WTC11 (cell line): ENCODE measurements around the gene SEMA4A. TPM values are rescaled to one million over a fixed set of nuclear protein-coding genes. Genes with fewer than 3 reads are reported as not detected.
A peak's percentile ranks its signal among the peaks of the same experiment; 100 is the strongest.

Source experiments
- ATAC-seq: fragments of 200-7000 bp; cut with Tn5 transposase; 2 replicates; pipeline ENCODE4 v1.10.0; 2021; ENCODE audit warnings: mild to moderate bottlenecking, moderate library complexity
- CTCF ChIA-PET: fragments of 300-600 bp; sonication (Branson Sonifier 250); formaldehyde crosslinking; loops from one replicate; lab custom pipeline; 2021; ENCODE audit warnings: antibody characterized with exemption; lab: Charles Lee
- POLR2A ChIA-PET: fragments of 350-600 bp; sonication (Branson Sonifier 250); formaldehyde crosslinking; loops from one replicate; lab custom pipeline; 2021; ENCODE audit warnings: antibody characterized with exemption; lab: Charles Lee
- DNase-seq: peaks from one replicate; pipeline ENCODE4 v3.0.0; 2021; ENCODE audit warnings: low spot score
- H3K27ac Mint-ChIP-seq: 2 replicates; pipeline ENCODE4 v1.8.0; 2021; ENCODE audit warnings: mixed read lengths
- H3K27me3 Mint-ChIP-seq: 2 replicates; pipeline ENCODE4 v1.8.0; 2021; ENCODE audit warnings: low read depth, mild to moderate bottlenecking, moderate library complexity, mixed read lengths
- H3K36me3 Mint-ChIP-seq: 2 replicates; pipeline ENCODE4 v1.8.0; 2021; ENCODE audit warnings: mixed read lengths
- H3K4me1 Mint-ChIP-seq: 2 replicates; pipeline ENCODE4 v1.8.0; 2022; ENCODE audit warnings: mixed read lengths
- H3K4me3 Mint-ChIP-seq: 2 replicates; pipeline ENCODE4 v1.8.0; 2021; ENCODE audit warnings: mild to moderate bottlenecking, moderate library complexity, mixed read lengths
- H3K9me3 Mint-ChIP-seq: 2 replicates; pipeline ENCODE4 v1.8.0; 2021; ENCODE audit warnings: mixed read lengths
- ESRRA ChIP-seq: sonication (generic); formaldehyde crosslinking; IDR thresholded peaks from 2 replicates; pipeline ENCODE4 v1.8.1; 2022; ENCODE audit warnings: mild to moderate bottlenecking, missing genetic modification reagents, borderline replicate concordance
- JAZF1 ChIP-seq: fragments of 250-450 bp; sonication (Bioruptor Pico); IDR thresholded peaks from 2 replicates; pipeline ENCODE4 v1.9.0; 2021; ENCODE audit warnings: moderate library complexity, mild to moderate bottlenecking, inconsistent platforms
- ZNF121 ChIP-seq: sonication (generic); formaldehyde crosslinking; IDR thresholded peaks from 2 replicates; pipeline ENCODE4 v1.8.0; 2023; ENCODE audit warnings: missing genetic modification reagents
- ZNF138 ChIP-seq: sonication (generic); formaldehyde crosslinking; conservative IDR thresholded peaks from 2 replicates; pipeline ENCODE4 v1.8.1; 2022; ENCODE audit warnings: mild to moderate bottlenecking, moderate library complexity, missing genetic modification reagents
- total RNA-seq: library from RNA; stranded (reverse); gene quantifications from 3 replicates; pipeline ENCODE4 v1.2.3, GENCODE V29; 2021
- TF ChIP-seq, protein P1 (sequence below): sonication (generic); formaldehyde crosslinking; IDR thresholded peaks from 2 replicates; pipeline ENCODE4 v1.8.1; 2023; ENCODE audit warnings: mild to moderate bottlenecking, missing genetic modification reagents, moderate library complexity
- TF ChIP-seq, protein P2 (sequence below): sonication (generic); formaldehyde crosslinking; IDR thresholded peaks from 2 replicates; pipeline ENCODE4 v1.8.0; 2023; ENCODE audit warnings: missing genetic modification reagents
- TF ChIP-seq, protein P3 (sequence below): sonication (generic); formaldehyde crosslinking; IDR thresholded peaks from 2 replicates; pipeline ENCODE4 v1.8.0; 2023; ENCODE audit warnings: missing genetic modification reagents, mild to moderate bottlenecking, borderline replicate concordance
- TF ChIP-seq, protein P4 (sequence below): sonication (generic); formaldehyde crosslinking; IDR thresholded peaks from 2 replicates; pipeline ENCODE4 v1.8.0; 2023; ENCODE audit warnings: mild to moderate bottlenecking, missing genetic modification reagents
- TF ChIP-seq, protein P5 (sequence below): sonication (generic); formaldehyde crosslinking; IDR thresholded peaks from 2 replicates; pipeline ENCODE4 v1.8.0; 2022; ENCODE audit warnings: mild to moderate bottlenecking, missing genetic modification reagents
- TF ChIP-seq, protein P6 (sequence below): fragments of 250-450 bp; sonication (Bioruptor Pico); IDR thresholded peaks from 2 replicates; pipeline ENCODE4 v1.9.0; 2021; ENCODE audit warnings: moderate library complexity, mild to moderate bottlenecking, inconsistent platforms, borderline replicate concordance

The SEMA4A gene
- total RNA-seq, 1 experiment from 2014 or later, result 12.4 TPM

DNA sequence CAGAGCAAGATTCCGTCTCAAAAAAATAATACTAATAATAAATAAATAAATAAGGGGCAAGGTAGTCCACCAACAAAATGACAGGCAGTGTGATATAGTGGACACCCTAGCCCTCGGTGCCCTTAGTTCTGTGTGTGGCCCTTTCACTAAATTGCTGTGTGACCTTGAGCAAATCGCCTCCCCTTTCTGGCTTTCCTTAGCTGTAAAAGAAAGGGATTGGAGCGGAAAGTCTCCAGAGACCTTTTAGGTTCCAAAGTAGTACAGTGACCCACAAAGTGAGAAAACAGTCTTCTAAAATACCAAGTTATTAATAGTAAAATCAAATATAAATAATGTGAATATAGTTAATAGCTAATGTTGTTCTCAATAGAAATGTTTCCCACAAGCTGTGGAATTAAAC is 31.3 kb upstream of the SEMA4A start (continued):
- no peak for TF ChIP-seq JAZF1 (CRISPR knock-in tag)
- no peak for TF ChIP-seq ZNF138 (CRISPR knock-in tag)
- TF ChIP-seq, protein P1, sequence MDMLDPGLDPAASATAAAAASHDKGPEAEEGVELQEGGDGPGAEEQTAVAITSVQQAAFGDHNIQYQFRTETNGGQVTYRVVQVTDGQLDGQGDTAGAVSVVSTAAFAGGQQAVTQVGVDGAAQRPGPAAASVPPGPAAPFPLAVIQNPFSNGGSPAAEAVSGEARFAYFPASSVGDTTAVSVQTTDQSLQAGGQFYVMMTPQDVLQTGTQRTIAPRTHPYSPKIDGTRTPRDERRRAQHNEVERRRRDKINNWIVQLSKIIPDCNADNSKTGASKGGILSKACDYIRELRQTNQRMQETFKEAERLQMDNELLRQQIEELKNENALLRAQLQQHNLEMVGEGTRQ (CRISPR knock-in tag), result no peak
- TF ChIP-seq, protein P2, sequence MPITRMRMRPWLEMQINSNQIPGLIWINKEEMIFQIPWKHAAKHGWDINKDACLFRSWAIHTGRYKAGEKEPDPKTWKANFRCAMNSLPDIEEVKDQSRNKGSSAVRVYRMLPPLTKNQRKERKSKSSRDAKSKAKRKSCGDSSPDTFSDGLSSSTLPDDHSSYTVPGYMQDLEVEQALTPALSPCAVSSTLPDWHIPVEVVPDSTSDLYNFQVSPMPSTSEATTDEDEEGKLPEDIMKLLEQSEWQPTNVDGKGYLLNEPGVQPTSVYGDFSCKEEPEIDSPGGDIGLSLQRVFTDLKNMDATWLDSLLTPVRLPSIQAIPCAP (CRISPR knock-in tag), result no peak
- TF ChIP-seq, protein P3, sequence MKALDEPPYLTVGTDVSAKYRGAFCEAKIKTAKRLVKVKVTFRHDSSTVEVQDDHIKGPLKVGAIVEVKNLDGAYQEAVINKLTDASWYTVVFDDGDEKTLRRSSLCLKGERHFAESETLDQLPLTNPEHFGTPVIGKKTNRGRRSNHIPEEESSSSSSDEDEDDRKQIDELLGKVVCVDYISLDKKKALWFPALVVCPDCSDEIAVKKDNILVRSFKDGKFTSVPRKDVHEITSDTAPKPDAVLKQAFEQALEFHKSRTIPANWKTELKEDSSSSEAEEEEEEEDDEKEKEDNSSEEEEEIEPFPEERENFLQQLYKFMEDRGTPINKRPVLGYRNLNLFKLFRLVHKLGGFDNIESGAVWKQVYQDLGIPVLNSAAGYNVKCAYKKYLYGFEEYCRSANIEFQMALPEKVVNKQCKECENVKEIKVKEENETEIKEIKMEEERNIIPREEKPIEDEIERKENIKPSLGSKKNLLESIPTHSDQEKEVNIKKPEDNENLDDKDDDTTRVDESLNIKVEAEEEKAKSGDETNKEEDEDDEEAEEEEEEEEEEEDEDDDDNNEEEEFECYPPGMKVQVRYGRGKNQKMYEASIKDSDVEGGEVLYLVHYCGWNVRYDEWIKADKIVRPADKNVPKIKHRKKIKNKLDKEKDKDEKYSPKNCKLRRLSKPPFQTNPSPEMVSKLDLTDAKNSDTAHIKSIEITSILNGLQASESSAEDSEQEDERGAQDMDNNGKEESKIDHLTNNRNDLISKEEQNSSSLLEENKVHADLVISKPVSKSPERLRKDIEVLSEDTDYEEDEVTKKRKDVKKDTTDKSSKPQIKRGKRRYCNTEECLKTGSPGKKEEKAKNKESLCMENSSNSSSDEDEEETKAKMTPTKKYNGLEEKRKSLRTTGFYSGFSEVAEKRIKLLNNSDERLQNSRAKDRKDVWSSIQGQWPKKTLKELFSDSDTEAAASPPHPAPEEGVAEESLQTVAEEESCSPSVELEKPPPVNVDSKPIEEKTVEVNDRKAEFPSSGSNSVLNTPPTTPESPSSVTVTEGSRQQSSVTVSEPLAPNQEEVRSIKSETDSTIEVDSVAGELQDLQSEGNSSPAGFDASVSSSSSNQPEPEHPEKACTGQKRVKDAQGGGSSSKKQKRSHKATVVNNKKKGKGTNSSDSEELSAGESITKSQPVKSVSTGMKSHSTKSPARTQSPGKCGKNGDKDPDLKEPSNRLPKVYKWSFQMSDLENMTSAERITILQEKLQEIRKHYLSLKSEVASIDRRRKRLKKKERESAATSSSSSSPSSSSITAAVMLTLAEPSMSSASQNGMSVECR (CRISPR knock-in tag), result no peak
- TF ChIP-seq, protein P4, sequence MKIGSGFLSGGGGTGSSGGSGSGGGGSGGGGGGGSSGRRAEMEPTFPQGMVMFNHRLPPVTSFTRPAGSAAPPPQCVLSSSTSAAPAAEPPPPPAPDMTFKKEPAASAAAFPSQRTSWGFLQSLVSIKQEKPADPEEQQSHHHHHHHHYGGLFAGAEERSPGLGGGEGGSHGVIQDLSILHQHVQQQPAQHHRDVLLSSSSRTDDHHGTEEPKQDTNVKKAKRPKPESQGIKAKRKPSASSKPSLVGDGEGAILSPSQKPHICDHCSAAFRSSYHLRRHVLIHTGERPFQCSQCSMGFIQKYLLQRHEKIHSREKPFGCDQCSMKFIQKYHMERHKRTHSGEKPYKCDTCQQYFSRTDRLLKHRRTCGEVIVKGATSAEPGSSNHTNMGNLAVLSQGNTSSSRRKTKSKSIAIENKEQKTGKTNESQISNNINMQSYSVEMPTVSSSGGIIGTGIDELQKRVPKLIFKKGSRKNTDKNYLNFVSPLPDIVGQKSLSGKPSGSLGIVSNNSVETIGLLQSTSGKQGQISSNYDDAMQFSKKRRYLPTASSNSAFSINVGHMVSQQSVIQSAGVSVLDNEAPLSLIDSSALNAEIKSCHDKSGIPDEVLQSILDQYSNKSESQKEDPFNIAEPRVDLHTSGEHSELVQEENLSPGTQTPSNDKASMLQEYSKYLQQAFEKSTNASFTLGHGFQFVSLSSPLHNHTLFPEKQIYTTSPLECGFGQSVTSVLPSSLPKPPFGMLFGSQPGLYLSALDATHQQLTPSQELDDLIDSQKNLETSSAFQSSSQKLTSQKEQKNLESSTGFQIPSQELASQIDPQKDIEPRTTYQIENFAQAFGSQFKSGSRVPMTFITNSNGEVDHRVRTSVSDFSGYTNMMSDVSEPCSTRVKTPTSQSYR (CRISPR knock-in tag), result no peak
- TF ChIP-seq, protein P5, sequence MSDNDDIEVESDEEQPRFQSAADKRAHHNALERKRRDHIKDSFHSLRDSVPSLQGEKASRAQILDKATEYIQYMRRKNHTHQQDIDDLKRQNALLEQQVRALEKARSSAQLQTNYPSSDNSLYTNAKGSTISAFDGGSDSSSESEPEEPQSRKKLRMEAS (CRISPR knock-in tag), result no peak
- TF ChIP-seq, all 79 proteins: peak for 0

DNA sequence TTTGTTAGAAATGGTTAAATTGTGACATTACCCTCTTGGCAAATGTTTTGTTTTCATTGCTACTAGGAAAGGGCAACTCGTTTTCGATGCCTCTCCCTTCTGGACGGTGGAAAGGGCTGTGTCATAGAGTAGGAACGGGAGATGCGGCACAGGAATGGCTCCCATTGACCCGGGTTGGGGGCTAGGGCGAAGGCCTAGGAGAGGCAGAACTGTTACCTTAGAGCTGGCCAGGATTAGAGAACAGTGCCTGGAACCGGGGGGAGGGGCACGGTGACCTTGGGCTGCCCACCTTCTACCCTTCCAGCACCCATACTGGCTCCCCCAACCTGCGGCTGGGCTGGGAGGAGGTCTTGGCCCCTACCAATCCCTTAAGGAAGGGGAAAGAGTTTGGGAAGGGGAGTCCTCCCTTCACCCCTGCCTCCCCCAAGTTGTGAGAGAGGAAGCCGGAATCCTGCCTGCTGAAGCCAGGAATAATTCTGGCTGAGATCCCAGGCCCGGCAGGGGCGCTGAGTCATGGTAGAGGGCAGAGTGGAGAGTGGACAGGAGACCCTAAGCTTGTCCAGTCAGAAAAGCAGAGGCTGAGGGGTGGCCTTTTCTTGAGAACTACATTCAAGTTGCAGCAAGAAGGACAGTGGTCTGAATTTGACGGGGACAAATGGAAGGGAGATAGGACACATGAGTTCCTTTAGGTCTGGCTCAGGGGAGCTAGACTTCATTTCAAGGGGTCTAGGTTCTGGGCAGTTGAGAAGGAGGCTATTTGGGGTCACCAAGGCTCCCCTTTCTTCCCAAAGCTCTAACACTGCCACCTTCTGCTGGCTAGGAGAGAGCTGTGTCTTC is 30.6 kb upstream of the SEMA4A start:
- ATAC-seq (no peak), DNase-seq (no peak)
- ChIA-PET POLR2A (interaction anchor here (0.7 to 2.3 kb wide), 5 partner anchors 9 to 26 kb away, joined by 3 to 8 read pairs (median 6); partner anchors contain the start of gene LMNA), CTCF (interaction anchor here (0.6 to 28.0 kb wide), 21 partner anchors 7 to 1453 kb away, joined by 3 to 1176 read pairs (median 6); partner anchors contain the start of genes KHDC4, LMNA, MEX3A and PMF1)
- Mint-ChIP-seq H3K36me3 (no peaks in the 10 kb centered on the region), H3K27ac (peak overlapping the region; percentile 73), H3K27me3 (no peaks in the 10 kb centered on the region), H3K4me3 (peak overlapping the region; percentile 10; the same call in 1 of the 2 replicates), H3K4me1 (peaks cover 59% of the 10 kb centered on the region), H3K9me3 (no peaks in the 10 kb centered on the region)
- TF ChIP-seq ZNF121 (CRISPR knock-in tag) (no peak), ESRRA (CRISPR knock-in tag) (0 out of 2 replicates have a peak, but pooled peaks have one; percentile 47)
- TF ChIP-seq, protein P6, sequence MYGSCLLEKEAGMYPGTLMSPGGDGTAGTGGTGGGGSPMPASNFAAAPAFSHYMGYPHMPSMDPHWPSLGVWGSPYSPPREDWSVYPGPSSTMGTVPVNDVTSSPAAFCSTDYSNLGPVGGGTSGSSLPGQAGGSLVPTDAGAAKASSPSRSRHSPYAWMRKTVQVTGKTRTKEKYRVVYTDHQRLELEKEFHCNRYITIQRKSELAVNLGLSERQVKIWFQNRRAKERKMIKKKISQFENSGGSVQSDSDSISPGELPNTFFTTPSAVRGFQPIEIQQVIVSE, result no peak
